ENCODE data around the gene EPB41.
"Not testable (repeated sequence)": the region's sequence is repeated elsewhere in the genome, so short reads cannot be mapped to it uniquely, and the experiment has no call there.

The EPB41 gene

DNA sequence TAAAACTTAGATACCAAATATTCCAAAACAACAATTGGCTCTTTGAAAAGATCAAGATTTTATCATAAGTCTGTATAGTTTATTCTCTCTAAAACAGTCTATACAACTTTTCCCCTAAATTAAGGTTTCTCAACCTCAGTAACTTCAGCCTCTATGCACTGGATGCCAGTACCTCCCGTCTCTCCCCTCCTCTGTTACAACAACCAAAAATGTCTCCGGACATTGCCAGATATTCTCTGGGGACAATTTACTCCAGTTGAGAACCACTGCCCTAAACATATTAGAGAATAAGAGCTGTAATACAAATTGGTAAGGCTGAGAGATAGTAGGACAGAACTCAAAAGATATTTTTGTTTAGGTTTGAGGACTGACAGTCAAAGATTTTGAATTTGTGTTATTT lies 137.7 kb downstream of the EPB41 start:
- no peak for DNase-seq (ENCODE audit: low read depth in 2 of 2)

DNA sequence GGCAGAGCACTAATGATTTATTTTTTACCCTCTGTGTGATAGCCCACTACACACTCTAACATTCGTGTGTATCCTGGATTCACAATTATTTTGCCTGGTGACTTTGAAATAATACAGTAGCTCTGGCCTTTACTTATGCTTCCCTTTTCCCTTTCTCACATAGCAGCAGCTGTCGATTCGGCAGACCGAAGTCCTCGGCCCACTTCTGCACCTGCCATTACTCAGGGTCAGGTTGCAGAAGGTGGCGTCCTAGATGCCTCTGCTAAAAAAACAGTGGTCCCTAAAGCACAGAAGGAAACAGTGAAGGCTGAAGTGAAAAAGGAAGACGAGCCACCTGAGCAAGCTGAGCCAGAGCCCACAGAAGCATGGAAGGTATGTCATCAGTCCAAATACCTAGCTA lies 138.6 kb downstream of the EPB41 start:
- no peak for DNase-seq (ENCODE audit: low read depth in 2 of 2)

DNA sequence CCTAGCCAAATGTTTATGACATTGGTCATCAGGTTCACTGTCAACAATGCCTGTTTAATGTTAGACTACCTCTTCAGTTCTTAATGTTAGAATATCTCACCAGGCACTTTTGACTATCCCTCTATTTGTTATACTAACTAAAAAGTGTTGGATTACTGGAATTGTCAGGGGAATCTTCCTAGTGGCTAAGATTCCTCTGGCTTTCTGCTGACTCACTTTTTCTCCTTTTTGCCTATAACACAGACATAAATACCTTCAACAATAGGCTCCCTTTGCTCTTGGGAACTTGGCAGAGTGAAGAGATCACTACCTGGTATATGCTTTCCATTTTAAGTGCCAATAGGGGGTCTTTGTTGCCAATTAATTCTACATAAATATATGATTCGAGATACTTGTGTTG lies 140.8 kb downstream of the EPB41 start:
- no peak for DNase-seq (ENCODE audit: low read depth in 2 of 2)

DNA sequence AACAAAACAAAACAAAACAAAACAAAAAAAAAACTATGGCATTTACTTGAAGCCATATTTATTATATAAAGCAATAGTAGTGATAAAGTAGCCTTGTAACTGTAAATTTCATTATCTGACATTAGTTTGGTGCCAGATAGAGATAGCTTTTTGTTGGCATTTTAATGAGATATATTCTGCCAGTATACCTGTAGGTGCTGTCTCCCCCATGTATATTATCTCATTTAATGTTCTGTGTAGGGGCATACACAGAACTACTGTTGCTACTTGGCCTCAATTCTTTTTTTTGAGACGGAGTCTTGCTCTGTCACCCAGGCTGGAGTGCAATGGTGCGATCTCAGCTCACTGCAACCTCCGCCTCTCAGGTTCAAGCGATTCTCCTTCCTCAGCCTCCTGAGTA lies 141.9 kb downstream of the EPB41 start:
- DNase-seq (ENCODE audit: low read depth in 2 of 2) = no peak

- DNase-seq (ENCODE audit: low read depth in 2 of 2) = no peak
Observed at GRCh38 chr1:29057700-29058099, 143.3 kb downstream of the EPB41 start.

DNA sequence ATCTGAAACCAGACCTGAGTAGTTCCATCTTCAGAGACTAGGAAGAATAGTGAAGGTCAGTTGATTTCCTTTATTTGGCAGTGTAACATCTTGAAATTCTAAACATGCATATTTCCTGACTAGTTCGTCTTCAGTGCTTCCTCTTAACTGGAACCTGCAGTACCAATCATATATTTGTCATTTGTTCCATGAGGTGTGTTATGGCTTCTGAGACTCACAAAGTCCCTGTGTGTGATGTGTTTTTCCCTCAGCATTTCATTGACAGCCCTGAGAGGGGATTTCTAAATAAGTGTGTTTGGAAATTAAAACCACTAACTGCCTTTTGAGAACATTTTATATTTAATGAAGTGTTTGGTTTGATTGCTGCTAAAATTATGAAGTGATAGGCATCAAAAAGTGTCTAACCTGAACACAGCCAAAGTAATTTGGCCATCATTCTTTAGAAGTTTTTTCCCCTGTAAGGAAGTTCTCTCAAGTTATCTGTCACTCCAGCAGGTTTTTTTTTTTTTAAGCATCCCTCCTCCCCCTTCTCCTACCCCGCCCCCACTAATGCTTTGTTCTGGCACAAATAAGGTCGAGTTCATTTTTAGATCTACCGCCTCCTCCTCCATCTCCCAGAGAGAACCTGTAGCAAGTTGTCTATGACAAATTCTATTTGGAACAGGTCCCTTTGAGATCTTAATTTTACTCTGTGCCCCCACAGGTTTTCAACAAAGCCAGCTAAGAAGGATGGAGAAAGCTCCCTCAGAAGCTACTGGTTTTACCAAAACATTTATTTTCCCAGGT lies 148.0 kb downstream of the EPB41 start:
- no peak for DNase-seq (ENCODE audit: low read depth in 2 of 2)

GRCh38 chr1:29064064-29064463 lies 149.7 kb downstream of the EPB41 start:
- no peak for DNase-seq (ENCODE audit: low read depth in 2 of 2)

- DNase-seq (ENCODE audit: low read depth in 2 of 2) = no peak
Observed at GRCh38 chr1:29077155-29077554, 162.8 kb downstream of the EPB41 start.

DNA sequence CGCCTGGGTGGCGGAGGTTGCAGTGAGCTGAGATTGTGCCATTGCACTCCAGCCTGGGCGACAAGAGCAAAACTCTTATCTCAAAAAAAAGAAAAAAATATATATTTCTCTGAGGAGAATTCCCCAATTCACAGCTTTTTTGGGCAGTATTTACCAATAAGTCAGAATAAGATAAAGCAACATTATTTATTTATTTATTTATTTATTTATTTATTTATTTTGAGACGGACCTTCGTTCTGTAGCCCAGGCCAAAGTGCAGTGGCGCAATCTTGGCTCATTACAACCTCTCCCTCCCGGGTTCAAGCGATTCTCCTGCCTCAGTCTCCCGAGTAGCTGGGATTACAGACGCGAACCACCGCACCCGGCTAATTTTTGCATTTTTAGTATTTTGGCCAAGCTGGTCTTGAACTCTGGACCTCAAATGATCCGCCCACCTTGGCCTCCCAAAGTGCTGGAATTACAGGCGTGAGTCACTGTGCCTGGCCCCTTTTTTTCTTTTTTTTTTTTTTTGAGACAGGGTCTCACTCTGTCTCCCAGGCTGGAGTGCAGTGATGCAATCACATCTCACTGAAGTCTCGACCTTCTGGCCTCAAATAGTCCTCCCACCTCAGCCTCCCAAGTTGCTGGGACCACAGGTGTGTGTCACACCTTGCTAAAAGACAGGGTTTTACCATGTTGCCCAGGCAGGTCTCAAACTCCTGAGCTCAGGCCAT lies 165.7 kb downstream of the EPB41 start:
- not testable (repeated sequence) for DNase-seq (ENCODE audit: low read depth in 2 of 2)

- DNase-seq (ENCODE audit: low read depth in 2 of 2) = no peak
Observed at GRCh38 chr1:29081201-29081600, 166.8 kb downstream of the EPB41 start.

DNA sequence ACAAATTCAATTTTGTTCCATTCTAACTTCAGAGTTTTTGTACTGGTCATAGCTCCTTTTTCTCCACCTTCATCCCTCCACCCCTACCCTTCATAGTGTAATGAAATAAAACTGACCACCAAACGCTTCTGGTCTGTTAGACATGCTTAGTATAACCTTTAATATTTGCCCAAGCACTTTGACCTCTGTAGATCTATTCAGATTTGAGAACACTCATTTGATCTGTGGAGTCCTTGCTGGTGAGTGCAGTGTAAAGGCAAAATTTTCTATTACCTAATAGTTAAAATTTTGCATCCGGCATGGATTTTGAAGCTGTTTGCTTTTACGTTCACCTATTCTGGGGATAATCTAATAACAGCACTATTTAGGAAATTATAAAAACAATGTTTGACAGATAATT lies 168.2 kb downstream of the EPB41 start:
- DNase-seq (ENCODE audit: low read depth in 2 of 2) = no peak

- no peak for DNase-seq (ENCODE audit: low read depth in 2 of 2)
Observed at GRCh38 chr1:29083317-29084195, 169.2 kb downstream of the EPB41 start.

GRCh38 chr1:29084196-29084521 lies 169.8 kb downstream of the EPB41 start:
- DNase-seq (ENCODE audit: low read depth in 2 of 2) = no peak

DNA sequence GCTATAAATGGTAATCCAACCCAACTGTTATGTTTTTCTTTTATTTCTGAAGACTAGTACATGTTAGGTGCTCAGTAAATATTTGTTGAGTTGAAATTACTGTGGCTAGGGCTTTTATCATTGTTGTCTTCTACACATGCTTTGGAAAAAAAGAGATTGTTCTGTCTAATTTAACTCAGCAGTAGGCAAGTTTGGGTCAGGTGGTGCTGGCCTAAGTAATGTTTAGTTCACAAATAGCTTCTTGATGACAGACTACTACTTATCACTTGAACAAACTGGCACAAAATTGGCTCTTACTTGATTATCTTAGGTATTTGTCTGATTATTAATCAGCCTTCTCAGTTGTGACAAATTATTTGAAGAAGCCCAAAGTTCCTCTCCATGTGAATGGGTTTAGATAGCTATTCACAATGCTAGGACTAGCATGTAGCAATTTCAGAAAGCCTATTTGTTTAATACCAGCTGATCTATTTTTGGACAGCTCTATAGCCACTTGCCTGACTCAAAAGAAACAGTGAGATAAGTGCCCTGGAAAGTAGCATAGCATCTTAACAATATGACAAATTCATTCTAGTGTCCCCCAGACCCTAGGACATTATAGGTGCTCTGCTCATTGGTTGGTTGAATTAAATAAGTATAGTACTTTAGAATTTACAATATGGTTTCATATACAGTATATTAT lies 176.7 kb downstream of the EPB41 start:
- DNase-seq (ENCODE audit: low read depth in 2 of 2) = no peak

DNA sequence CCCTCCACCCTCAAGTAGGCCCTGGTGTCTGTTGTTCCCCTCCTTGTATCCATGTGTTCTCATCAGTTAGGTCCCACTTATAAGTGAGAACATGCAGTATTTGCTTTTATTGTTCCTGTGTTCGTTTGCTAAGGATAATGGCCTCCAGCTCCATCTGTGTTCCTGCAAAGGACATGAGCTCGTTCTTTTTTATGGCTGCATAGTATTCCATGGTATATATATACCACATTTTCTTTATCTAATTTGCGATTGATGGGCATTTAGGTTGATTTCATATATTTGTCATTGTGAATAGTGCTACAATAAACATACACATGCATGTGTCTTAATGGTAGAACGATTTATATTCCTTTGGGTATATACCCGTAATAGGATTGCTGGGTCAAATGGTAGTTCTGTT lies 178.3 kb downstream of the EPB41 start:
- not testable (repeated sequence) for DNase-seq (ENCODE audit: low read depth in 2 of 2)

DNA sequence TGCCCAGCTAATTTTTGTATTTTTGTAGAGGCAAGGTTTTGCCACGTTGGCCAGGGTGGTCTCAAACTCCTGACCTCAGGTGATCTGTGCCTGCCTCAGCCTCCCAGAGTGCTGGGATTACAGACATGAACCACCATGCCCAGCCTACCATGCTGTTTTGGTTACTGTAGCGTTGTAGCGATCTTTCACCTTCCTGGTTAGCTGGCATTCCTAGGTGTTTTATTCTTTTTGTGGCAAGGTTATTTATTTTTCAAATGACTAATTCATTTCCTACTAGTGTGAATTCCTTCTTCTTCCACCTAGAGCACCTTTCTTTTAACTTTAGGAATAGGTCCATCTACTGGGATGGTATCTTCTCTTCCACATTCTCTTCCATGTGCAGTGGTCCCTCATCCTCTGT lies 180.1 kb downstream of the EPB41 start:
- no peak for DNase-seq (ENCODE audit: low read depth in 2 of 2)

DNA sequence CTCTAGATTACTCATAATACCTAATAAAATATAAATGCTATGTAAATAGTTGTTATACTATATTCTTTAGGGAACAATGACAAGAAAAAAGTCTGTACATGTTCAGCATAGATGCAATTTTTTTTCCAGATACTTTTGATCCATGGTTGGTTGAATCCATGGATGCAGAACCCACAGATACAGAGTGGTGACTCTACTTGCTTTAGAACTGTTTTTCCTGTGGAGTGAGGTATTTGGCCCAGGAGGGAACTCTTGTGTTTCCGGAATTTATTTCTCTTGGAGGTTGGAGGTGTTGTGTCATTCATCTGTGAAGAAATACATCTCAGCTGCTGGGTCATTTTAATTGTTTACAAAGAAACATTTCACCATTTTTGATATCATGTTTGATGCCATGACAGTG lies 180.6 kb downstream of the EPB41 start:
- DNase-seq (ENCODE audit: low read depth in 2 of 2) = no peak

- no peak for DNase-seq (ENCODE audit: low read depth in 2 of 2)
Observed at GRCh38 chr1:29096231-29096886, 182.0 kb downstream of the EPB41 start.

DNA sequence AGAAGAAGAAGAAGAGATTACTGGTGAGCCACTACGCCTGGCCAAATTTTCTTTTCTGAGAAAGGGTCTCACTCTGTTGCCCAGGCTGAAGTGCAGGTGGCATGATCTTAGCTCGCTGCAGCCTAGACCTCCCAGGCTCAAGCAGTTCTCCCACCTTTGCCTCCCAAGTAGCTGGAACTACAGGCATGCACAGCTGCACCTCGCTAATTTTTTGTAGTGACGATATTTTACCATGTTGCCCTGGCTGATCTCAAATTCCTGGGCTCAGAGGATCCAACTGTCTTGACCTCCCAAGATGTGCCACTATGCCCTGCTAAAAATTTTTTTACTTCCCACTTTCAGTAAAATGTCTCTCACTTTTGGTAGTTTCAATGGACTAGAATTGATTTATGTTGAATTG lies 184.9 kb downstream of the EPB41 start:
- DNase-seq (ENCODE audit: low read depth in 2 of 2) = no peak

DNA sequence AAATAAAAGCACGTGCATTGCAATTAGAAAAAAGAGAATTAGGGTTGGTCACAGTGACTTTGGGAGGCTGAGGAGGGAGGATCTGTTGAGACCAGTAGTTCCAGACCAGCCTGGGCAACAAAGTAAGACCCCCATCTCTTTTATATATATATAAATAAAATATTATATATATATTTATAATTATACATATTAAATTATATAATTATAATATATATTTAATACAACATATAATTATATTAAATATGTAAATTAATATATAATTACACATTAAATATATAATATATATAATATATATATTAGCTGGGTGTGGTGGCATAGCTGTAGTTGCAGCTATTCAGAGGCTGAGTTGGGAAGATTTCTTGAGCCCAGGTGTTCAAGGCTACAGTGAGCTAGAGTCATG lies 186.1 kb downstream of the EPB41 start:
- DNase-seq (ENCODE audit: low read depth in 2 of 2) = no peak

DNA sequence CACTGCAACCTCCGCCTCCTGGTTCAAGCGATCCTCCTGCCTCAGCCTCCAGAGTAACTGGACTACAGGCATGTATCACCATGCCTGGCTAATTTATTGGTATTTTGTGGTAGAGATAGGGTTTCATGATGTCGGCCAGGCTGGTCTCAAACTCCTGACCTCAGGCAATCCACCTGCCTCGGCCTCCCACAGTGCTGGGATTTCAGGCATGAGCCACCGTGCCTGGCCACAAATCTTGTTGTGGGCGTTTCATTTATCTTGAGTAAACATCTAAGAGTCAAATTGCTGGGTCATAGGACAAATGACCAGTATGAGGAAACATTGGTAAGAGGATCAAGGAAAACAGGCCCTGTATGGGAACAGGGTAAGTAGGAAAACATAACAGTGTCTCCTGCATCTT lies 191.5 kb downstream of the EPB41 start:
- no peak for DNase-seq (ENCODE audit: low read depth in 2 of 2)
